HG03095 (cell line): Measurements from ENCODE around the gene STAB1.

Experiments used
- ATAC-seq: cut with Tn5 transposase; IDR thresholded peaks from one replicate; pipeline ENCODE4 v1.9.1; 2021; ENCODE audit warnings: moderate library complexity; ENCODE audit not compliant: unreplicated experiment

Gene STAB1

GRCh38 chr3:52483577-52484381 is 11.4 kb upstream of the STAB1 start:
- no peak for ATAC-seq

GRCh38 chr3:52484680-52485461 is 10.3 kb upstream of the STAB1 start:
- no peak for ATAC-seq

GRCh38 chr3:52487050-52487787 is 7.9 kb upstream of the STAB1 start:
- no peak for ATAC-seq

- no peak for ATAC-seq
Measured at GRCh38 chr3:52487788-52488691, 7.1 kb upstream of the STAB1 start.

- no peak for ATAC-seq
Measured at GRCh38 chr3:52488746-52489145, 6.4 kb upstream of the STAB1 start.

GRCh38 chr3:52489453-52489852 is 5.7 kb upstream of the STAB1 start:
- ATAC-seq = no peak

GRCh38 chr3:52490035-52490938 is 4.9 kb upstream of the STAB1 start:
- no peak for ATAC-seq

GRCh38 chr3:52490939-52491526 is 4.1 kb upstream of the STAB1 start:
- ATAC-seq = no peak

- ATAC-seq = no peak
Measured at GRCh38 chr3:52492059-52492458, 3.1 kb upstream of the STAB1 start.

GRCh38 chr3:52493232-52494017 is 1.7 kb upstream of the STAB1 start:
- ATAC-seq = no peak

- no peak for ATAC-seq
Measured at GRCh38 chr3:52494445-52494844, 693 bp upstream of the STAB1 start.

- ATAC-seq = no peak
Measured at GRCh38 chr3:52495777-52496602, 852 bp downstream of the STAB1 start.

GRCh38 chr3:52498137-52499054 is 3.3 kb downstream of the STAB1 start:
- no peak for ATAC-seq

- no peak for ATAC-seq
Measured at GRCh38 chr3:52501046-52501445, 5.9 kb downstream of the STAB1 start.

GRCh38 chr3:52502001-52502400 is 6.9 kb downstream of the STAB1 start:
- ATAC-seq = no peak

GRCh38 chr3:52502808-52503350 is 7.7 kb downstream of the STAB1 start:
- no peak for ATAC-seq
